ENCODE data around the gene LTK. TPM values are rescaled to one million over a fixed set of nuclear protein-coding genes. Genes with fewer than 3 reads are reported as not detected.

LTK gene
- total and polyA plus RNA-seq, 8 donors: 1.2 to 25.2 (median 6.5) TPM

- DNase-seq: peak; percentile 89 to 91
- H3K36me3 ChIP-seq: no peaks in the 10 kb centered on the region
- peaks cover 42 to 51% (median 44%) of the 10 kb centered on the region in 4 donors for H3K4me1 ChIP-seq
- TF ChIP-seq POLR2AphosphoS5 (IDR thresholded peaks at IDR 0.05): peak in 2 of 3 donors; percentile 40 to 67
- no peak for TF ChIP-seq CTCF (IDR thresholded peaks at IDR 0.05)
- TF ChIP-seq EP300 (IDR thresholded peaks at IDR 0.05): no peak
- no peak for TF ChIP-seq POLR2A (IDR thresholded peaks at IDR 0.05)
- intact Hi-C loops (cut with DNase I; ENCODE audit: low total_unique reads): no loop called here
- peak overlapping the region; percentile 76 to 91 (median 85) for H3K27ac ChIP-seq
- H3K27me3 ChIP-seq: peaks cover 0 to 84% (median 22%) of the 10 kb centered on the region in 3 donors
- no peaks in the 10 kb centered on the region for H3K9me3 ChIP-seq
- WGBS, 5 donors: 12 to 43% (median 21%) methylated on average over 25 to 59 of the region's 59 CpGs
- peak overlapping the region; percentile 58 to 76 (median 66) for H3K4me3 ChIP-seq
Observed at GRCh38 chr15:41495736-41496599, 17.7 kb downstream of the LTK start.

GRCh38 chr15:41494922-41495735 lies 18.5 kb downstream of the LTK start:
- intact Hi-C loops (cut with DNase I; ENCODE audit: low total_unique reads): no loop called here
- peak overlapping the region; percentile 58 to 76 (median 66) for H3K4me3 ChIP-seq
- TF ChIP-seq POLR2AphosphoS5 (IDR thresholded peaks at IDR 0.05) (no peak), EP300 (IDR thresholded peaks at IDR 0.05) (no peak), CTCF (IDR thresholded peaks at IDR 0.05) (no peak), POLR2A (IDR thresholded peaks at IDR 0.05) (no peak)
- no peaks in the 10 kb centered on the region for H3K9me3 ChIP-seq
- peak overlapping the region; percentile 76 to 91 (median 85) for H3K27ac ChIP-seq
- H3K27me3 ChIP-seq: peaks cover 0 to 80% (median 22%) of the 10 kb centered on the region in 3 donors
- WGBS, 5 donors: 3 to 8% (median 4%) methylated on average over 39 to 60 of the region's 60 CpGs
- H3K4me1 ChIP-seq: peaks cover 42 to 51% (median 44%) of the 10 kb centered on the region in 4 donors
- H3K36me3 ChIP-seq: no peaks in the 10 kb centered on the region
- peak; percentile 40 to 59 for DNase-seq

GRCh38 chr15:41494190-41494921 lies 19.3 kb downstream of the LTK start:
- Histone ChIP-seq H3K27ac (peak overlapping the region; percentile 76 to 91 (median 85)), H3K4me1 (peaks cover 42 to 51% (median 44%) of the 10 kb centered on the region in 4 donors), H3K27me3 (peaks cover 0 to 76% (median 22%) of the 10 kb centered on the region in 3 donors), H3K4me3 (peak overlapping the region; percentile 58 to 76 (median 66)), H3K9me3 (no peaks in the 10 kb centered on the region), H3K36me3 (no peaks in the 10 kb centered on the region)
- WGBS, 5 donors: 0 to 1% (median 1%) methylated on average over 15 to 77 of the region's 77 CpGs
- TF ChIP-seq CTCF (IDR thresholded peaks at IDR 0.05): no peak
- no peak for TF ChIP-seq POLR2AphosphoS5 (IDR thresholded peaks at IDR 0.05)
- no peak for TF ChIP-seq POLR2A (IDR thresholded peaks at IDR 0.05)
- TF ChIP-seq EP300 (IDR thresholded peaks at IDR 0.05): no peak
- DNase-seq: peak; percentile 43 to 74
- intact Hi-C loops (cut with DNase I; ENCODE audit: low total_unique reads): no loop called here

GRCh38 chr15:41493902-41494189 lies 19.8 kb downstream of the LTK start:
- H3K9me3 ChIP-seq: no peaks in the 10 kb centered on the region
- TF ChIP-seq POLR2A (IDR thresholded peaks at IDR 0.05) (no peak), CTCF (IDR thresholded peaks at IDR 0.05) (no peak), EP300 (IDR thresholded peaks at IDR 0.05) (no peak), POLR2AphosphoS5 (IDR thresholded peaks at IDR 0.05) (no peak)
- intact Hi-C loops (cut with DNase I; ENCODE audit: low total_unique reads): no loop called here
- H3K27me3 ChIP-seq: peaks cover 0 to 78% (median 22%) of the 10 kb centered on the region in 3 donors
- WGBS, 5 donors: 0 to 1% (median 1%) methylated on average over 5 to 41 of the region's 41 CpGs
- no peaks in the 10 kb centered on the region for H3K36me3 ChIP-seq
- peak overlapping the region; percentile 76 to 91 (median 85) for H3K27ac ChIP-seq
- H3K4me1 ChIP-seq: peaks cover 42 to 51% (median 44%) of the 10 kb centered on the region in 4 donors
- no peak for DNase-seq
- H3K4me3 ChIP-seq: peak overlapping the region; percentile 58 to 76 (median 66)

Data from stomach (tissue), 9 donors.